Neural cell (in vitro differentiated cells): ENCODE data around the gene PPOX.

Experiments used
- CTCF ChIP-seq: fragments of 450-650 bp; IDR thresholded peaks from 2 replicates; pipeline ENCODE4 v1.5.1; 2014; ENCODE audit warnings: antibody characterized with exemption, mild to moderate bottlenecking, moderate library complexity; ENCODE audit not compliant: poor library complexity, severe bottlenecking
- EP300 ChIP-seq: fragments of 450-650 bp; conservative IDR thresholded peaks from 2 replicates; pipeline ENCODE4 v1.6.1; 2014; ENCODE audit warnings: antibody characterized with exemption, mild to moderate bottlenecking, moderate library complexity; ENCODE audit not compliant: poor library complexity, severe bottlenecking
- EZH2 ChIP-seq: fragments of 200-600, 300-800 bp; shearing (Covaris generic), sonication (generic); IDR thresholded peaks from 2 replicates; pipeline ENCODE4 v1.6.1; 2014; ENCODE audit warnings: antibody characterized with exemption, low read length, borderline replicate concordance, mild to moderate bottlenecking; ENCODE audit not compliant: insufficient read depth, poor library complexity, severe bottlenecking
- POLR2AphosphoS5 ChIP-seq: IDR thresholded peaks from 2 replicates; pipeline ENCODE4 v1.6.1; 2012
- REST ChIP-seq: IDR thresholded peaks from 2 replicates; pipeline ENCODE4 v1.6.1; 2012; ENCODE audit warnings: borderline replicate concordance
- SMC3 ChIP-seq: fragments of 450-650 bp; conservative IDR thresholded peaks from 2 replicates; pipeline ENCODE4 v1.6.1; 2014; ENCODE audit warnings: antibody characterized with exemption, mild to moderate bottlenecking, moderate library complexity; ENCODE audit not compliant: poor library complexity

- TF ChIP-seq EZH2 (no peak), EP300 (no peak), REST (no peak), CTCF (no peak), POLR2AphosphoS5 (no peak), SMC3 (no peak)
Measured at GRCh38 chr1:161196111-161196510, 29.9 kb downstream of the PPOX start.
